Transverse colon (tissue), 4 donors: ENCODE measurements around the gene FKBP4. TPM values are rescaled to one million over a fixed set of nuclear protein-coding genes. Genes with fewer than 3 reads are reported as not detected.
A peak's percentile ranks its signal among the peaks of the same experiment; 100 is the strongest.

Source experiments
- DNase-seq: peaks from one replicate; pipeline ENCODE4 v3.0.0-alpha.2; 2019
- H3K27ac ChIP-seq, 4 donors: fragments of 200-600 bp; sonication (generic); 2 replicates each; pipeline ENCODE4 v1.5.1; 2016 to 2018; ENCODE audit warnings: inconsistent platforms in 4 of 4
- H3K27me3 ChIP-seq: fragments of 200-600 bp; sonication (generic); 2 replicates; pipeline ENCODE4 v1.5.1; 2017; ENCODE audit warnings: inconsistent platforms
- H3K36me3 ChIP-seq, 4 donors: fragments of 200-600 bp; sonication (generic); 2 replicates each; pipeline ENCODE4 v1.5.1; 2017 to 2019; ENCODE audit warnings: inconsistent platforms in 4 of 4
- H3K4me1 ChIP-seq, 4 donors: fragments of 200-600 bp; sonication (generic); 2 replicates each; pipeline ENCODE4 v1.5.1; 2017 to 2020; ENCODE audit warnings: inconsistent platforms in 4 of 4
- H3K4me3 ChIP-seq, 4 donors: fragments of 200-600 bp; sonication (generic); 1 replicate in 1 of 4; 2 replicates in 3 of 4; pipeline versions ENCODE4 v1.5.1 to v1.6.1; 2017 to 2019; ENCODE audit warnings: inconsistent platforms in 4 of 4
- H3K9me3 ChIP-seq, 2 donors: fragments of 200-600 bp; sonication (generic); 2 replicates each; pipeline ENCODE4 v1.5.1; 2017 to 2019; ENCODE audit warnings: inconsistent platforms in 2 of 2
- EP300 ChIP-seq: sonication (generic); formaldehyde crosslinking; IDR thresholded peaks from one replicate; pipeline ENCODE4 v1.6.1; 2017; ENCODE audit warnings: antibody characterized with exemption, low read depth
- POLR2A ChIP-seq: fragments of 450-650 bp; IDR thresholded peaks from one replicate; pipeline ENCODE4 v1.6.1; 2016; ENCODE audit warnings: antibody characterized with exemption, mild to moderate bottlenecking, moderate library complexity
- POLR2AphosphoS5 ChIP-seq, 3 donors: sonication (generic); formaldehyde crosslinking; IDR thresholded peaks; one replicate each; pipeline ENCODE4 v1.6.1; 2016; ENCODE audit warnings: antibody characterized with exemption in 3 of 3
- WGBS, 2 donors: methylation state at CpG; one replicate each; pipeline ENCODE4 v1.1.5; 2018; ENCODE audit warnings: low coverage in 1 of 2; 5-methylcytosine and 5-hydroxymethylcytosine counted together
- in situ Hi-C, 4 donors: fragments of 200-750 bp; cut with MboI; loops; one replicate each; pipeline versions ENCODE4 v1.15.0 to v1.15.1; 2017; ENCODE audit warnings: low sequenced_read_pairs in 3 of 4, low pct_ligation_motif_present in 1 of 4, low pct_unique_long_range_greater_than_20kb in 1 of 4
- intact Hi-C: fragments of 100-400 bp; cut with DNase I; formaldehyde crosslinking; loops from one replicate; pipeline ENCODE4 v1.15.1; 2023; ENCODE audit warnings: low total_unique reads
- total RNA-seq, 4 donors: library from RNA; depleted of rRNA; stranded (reverse); fragments of >200 nt; gene quantifications; one replicate each; pipeline ENCODE4 v1.1.0, GENCODE V29; 2016
- TF ChIP-seq, protein P1 (sequence below), 5 experiments: fragments of 200-600 bp in 3 of 5; fragments of 450-650 bp in 2 of 5; sonication (generic) in 3 of 5; IDR thresholded peaks; 1 replicate in 2 of 5; 2 replicates in 3 of 5; pipeline ENCODE4 v1.5.1; 2016 to 2017; ENCODE audit warnings: antibody characterized with exemption in 5 of 5, inconsistent platforms in 3 of 5, mild to moderate bottlenecking in 2 of 5, moderate library complexity in 1 of 5

Gene FKBP4
- total RNA-seq, 4 donors from 2014 or later: 35.4 to 82.4 (median 49.2) TPM

DNA sequence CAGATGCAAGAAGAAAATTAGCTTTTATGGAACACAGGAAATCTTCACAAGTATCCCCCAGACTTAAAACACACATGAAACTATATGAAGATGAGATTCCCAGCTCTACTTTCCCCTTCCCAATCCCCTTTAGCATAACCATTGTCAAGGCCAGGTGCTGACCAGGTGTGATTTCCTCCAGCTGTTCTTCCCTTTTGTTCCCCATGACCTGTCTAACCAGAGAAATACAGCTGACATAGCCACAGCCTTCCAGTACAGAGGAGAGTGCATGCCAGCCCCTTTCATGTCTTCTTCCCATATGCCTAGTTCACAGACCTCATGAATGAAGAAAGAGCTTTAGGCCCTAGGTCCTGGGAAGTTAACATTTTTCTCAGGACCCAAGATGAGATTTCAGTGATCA is 43.5 kb upstream of the FKBP4 start:
- Histone ChIP-seq H3K4me3 (no peak overlapping the region), H3K27ac (no peak overlapping the region), H3K9me3 (no peaks in the 10 kb centered on the region), H3K27me3 (peaks cover 20% of the 10 kb centered on the region), H3K4me1 (no peaks in the 10 kb centered on the region), H3K36me3 (no peaks in the 10 kb centered on the region)
- in situ Hi-C loops: no loop called here
- intact Hi-C loops: no loop called here
- no peak for DNase-seq
- TF ChIP-seq POLR2AphosphoS5 (IDR thresholded peaks at IDR 0.05) (no peak), EP300 (no peak), POLR2A (no peak)
- TF ChIP-seq, protein P1, sequence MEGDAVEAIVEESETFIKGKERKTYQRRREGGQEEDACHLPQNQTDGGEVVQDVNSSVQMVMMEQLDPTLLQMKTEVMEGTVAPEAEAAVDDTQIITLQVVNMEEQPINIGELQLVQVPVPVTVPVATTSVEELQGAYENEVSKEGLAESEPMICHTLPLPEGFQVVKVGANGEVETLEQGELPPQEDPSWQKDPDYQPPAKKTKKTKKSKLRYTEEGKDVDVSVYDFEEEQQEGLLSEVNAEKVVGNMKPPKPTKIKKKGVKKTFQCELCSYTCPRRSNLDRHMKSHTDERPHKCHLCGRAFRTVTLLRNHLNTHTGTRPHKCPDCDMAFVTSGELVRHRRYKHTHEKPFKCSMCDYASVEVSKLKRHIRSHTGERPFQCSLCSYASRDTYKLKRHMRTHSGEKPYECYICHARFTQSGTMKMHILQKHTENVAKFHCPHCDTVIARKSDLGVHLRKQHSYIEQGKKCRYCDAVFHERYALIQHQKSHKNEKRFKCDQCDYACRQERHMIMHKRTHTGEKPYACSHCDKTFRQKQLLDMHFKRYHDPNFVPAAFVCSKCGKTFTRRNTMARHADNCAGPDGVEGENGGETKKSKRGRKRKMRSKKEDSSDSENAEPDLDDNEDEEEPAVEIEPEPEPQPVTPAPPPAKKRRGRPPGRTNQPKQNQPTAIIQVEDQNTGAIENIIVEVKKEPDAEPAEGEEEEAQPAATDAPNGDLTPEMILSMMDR (IDR thresholded peaks at IDR 0.05): no peak

DNA sequence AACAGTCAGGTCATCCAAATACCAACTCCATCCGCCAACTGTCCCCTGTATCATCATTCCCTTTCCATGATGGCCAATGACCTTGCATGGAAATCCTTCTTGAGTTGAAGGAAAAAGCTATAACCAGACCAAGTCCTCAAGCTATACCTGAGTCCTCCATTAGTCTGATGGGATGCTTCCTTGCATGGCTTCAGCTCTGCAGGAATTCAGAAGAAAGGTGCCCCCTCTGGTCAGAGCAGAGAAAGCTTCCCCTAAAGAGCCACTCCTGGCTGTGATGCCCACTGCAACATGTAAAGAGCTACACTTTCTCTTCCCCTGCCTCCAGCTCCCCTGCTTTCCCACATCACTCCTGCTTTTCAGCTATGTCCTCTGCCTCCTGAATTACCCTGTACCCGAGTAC is 43.1 kb upstream of the FKBP4 start:
- intact Hi-C loops: no loop called here
- H3K36me3 ChIP-seq: no peaks in the 10 kb centered on the region

DNA sequence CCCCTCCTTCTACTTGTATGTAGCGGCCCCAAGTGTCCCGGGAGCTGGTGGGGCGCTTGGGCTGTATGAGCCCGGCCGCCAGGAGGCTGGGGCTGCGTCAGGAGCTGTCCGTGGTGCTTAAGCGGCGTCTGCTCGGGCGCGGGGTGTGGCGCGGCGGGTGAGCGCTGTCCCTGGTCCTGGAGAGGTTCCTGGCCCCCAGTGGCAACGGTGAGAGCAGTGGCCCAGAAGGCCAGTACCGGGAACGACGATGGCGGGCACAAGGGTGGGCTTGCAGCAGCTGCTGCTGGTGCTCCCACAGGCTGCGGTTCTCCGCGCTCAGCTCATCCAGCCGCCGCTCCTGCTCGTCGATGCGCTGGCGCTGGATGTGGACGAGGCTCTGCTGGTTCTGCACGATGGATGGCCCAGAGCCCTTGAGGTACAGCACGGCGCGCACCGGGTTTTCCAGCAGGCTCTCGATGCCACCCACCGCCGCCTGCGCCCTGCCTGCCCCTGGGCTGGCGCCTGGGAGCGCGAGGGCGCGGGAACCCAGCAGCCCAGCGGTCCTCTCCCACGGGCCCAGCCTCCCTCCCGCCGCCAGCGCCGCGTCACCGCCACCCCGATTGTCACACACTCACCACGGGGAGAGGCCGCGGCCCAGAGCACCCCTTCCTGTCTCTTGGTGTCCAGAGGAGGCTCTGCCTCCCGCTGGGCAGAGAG is 41.9 kb upstream of the FKBP4 start:
- Histone ChIP-seq H3K27me3 (peaks cover 20% of the 10 kb centered on the region), H3K4me1 (no peaks in the 10 kb centered on the region), H3K9me3 (no peaks in the 10 kb centered on the region), H3K36me3 (no peaks in the 10 kb centered on the region), H3K27ac (no peak overlapping the region), H3K4me3 (no peak overlapping the region)
- intact Hi-C loops (no loop called here), in situ Hi-C loops (no loop called here)
- no peak for TF ChIP-seq POLR2A
- peak in 1 of 3 donors; percentile 20 for TF ChIP-seq POLR2AphosphoS5 (IDR thresholded peaks at IDR 0.05)
- WGBS, 2 donors: 34% methylated on average over 34 of the region's 58 CpGs; no CpG with 5 or more reads in 1 of the 2 donors
- peak; percentile 74 for DNase-seq

More for the DNA sequence above, 43.1 kb upstream of the FKBP4 start:
- in situ Hi-C loops: no loop called here
- WGBS, 2 donors: 62 to 69% methylated on average over 2 of the region's 2 CpGs
- Histone ChIP-seq H3K4me3 (no peak overlapping the region), H3K9me3 (no peaks in the 10 kb centered on the region), H3K4me1 (no peaks in the 10 kb centered on the region), H3K27ac (no peak overlapping the region), H3K27me3 (peaks cover 20% of the 10 kb centered on the region)
- DNase-seq: no peak
- TF ChIP-seq, protein P1 (IDR thresholded peaks at IDR 0.05): no peak
- TF ChIP-seq POLR2A: no peak

DNA sequence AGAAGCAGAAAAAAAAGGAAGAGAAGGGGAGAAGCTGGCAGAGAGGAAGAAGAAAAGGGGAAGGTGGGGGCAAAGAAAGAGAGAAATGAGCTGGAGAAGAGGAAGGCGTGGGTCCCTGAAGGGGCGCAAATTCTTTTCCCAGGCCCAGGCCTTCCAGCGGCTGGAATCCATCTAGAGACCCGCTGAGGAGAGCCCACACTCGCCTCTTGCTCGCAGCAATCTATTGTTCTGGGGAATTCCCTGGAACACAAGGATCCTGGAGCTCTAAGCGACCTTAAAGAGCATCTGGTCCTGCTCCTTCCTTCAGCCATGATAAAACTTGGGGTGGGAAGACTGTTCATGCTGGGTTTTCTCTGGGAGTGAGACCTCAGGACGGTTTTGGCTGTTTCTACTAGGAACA is 41.2 kb upstream of the FKBP4 start:
- no peaks in the 10 kb centered on the region for H3K36me3 ChIP-seq
- H3K9me3 ChIP-seq: no peaks in the 10 kb centered on the region
- in situ Hi-C loops (no loop called here), intact Hi-C loops (no loop called here)
- WGBS, 2 donors: 67 to 74% methylated on average over 5 to 8 of the region's 8 CpGs
- no peak for DNase-seq
- H3K4me1 ChIP-seq: no peaks in the 10 kb centered on the region
- peaks cover 20% of the 10 kb centered on the region for H3K27me3 ChIP-seq
- TF ChIP-seq, protein P1 (IDR thresholded peaks at IDR 0.05): no peak
- TF ChIP-seq EP300 (no peak), POLR2AphosphoS5 (IDR thresholded peaks at IDR 0.05) (no peak), POLR2A (no peak)
- no peak overlapping the region for H3K27ac ChIP-seq
- H3K4me3 ChIP-seq: no peak overlapping the region

DNA sequence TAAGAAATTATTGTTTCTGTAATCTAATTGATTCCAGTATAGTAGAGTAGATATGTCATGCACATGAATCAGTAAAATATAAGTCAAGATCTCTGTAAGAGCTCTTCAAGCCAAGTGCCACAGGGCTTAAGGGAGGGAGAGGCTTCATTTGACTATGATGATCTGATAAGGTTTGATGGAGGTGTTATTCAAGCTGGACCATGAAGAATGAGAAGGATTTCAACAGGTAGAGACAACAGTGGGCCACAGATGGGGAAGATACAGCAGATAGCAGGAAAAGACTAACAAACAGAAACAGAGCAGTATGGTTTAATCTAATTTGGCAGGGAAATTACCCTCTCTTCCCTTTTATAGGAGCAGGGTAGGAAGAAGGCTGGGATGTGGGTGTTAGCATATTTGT is 40.6 kb upstream of the FKBP4 start:
- in situ Hi-C loops: no loop called here
- no peak overlapping the region for H3K27ac ChIP-seq
- no peaks in the 10 kb centered on the region for H3K36me3 ChIP-seq
- intact Hi-C loops: no loop called here
- no peak overlapping the region for H3K4me3 ChIP-seq
- H3K4me1 ChIP-seq: no peaks in the 10 kb centered on the region
- TF ChIP-seq EP300 (no peak), POLR2AphosphoS5 (IDR thresholded peaks at IDR 0.05) (no peak), POLR2A (no peak)
- TF ChIP-seq, protein P1 (IDR thresholded peaks at IDR 0.05): no peak
- peaks cover 20% of the 10 kb centered on the region for H3K27me3 ChIP-seq
- no peaks in the 10 kb centered on the region for H3K9me3 ChIP-seq
- no peak for DNase-seq
